Activated T-cell treated with anti-CD3 and anti-CD28 coated beads, Interleukin-2, amount 50 U/mL, for 24 hours (primary cell): ENCODE measurements around the gene ZNF8.
A peak's percentile ranks its signal among the peaks of the same experiment; 100 is the strongest.
"Not testable (repeated sequence)": the region's sequence is repeated elsewhere in the genome, so short reads cannot be mapped to it uniquely, and the experiment has no call there.

Experiments
- DNase-seq: peaks from one replicate; pipeline ENCODE4 v3.0.0-alpha.2; 2020
- H3K27ac Mint-ChIP-seq: 2 replicates; pipeline ENCODE4 v1.8.0; 2020; ENCODE audit warnings: mild to moderate bottlenecking, mixed read lengths
- H3K27me3 Mint-ChIP-seq: 2 replicates; pipeline ENCODE4 v1.8.0; 2020; ENCODE audit warnings: mixed read lengths
- H3K36me3 Mint-ChIP-seq: 2 replicates; pipeline ENCODE4 v1.8.0; 2020; ENCODE audit warnings: low read depth, mixed read lengths
- H3K4me1 Mint-ChIP-seq: 2 replicates; pipeline ENCODE4 v1.8.0; 2020; ENCODE audit warnings: low read depth, mixed read lengths
- H3K4me3 Mint-ChIP-seq: 2 replicates; pipeline ENCODE4 v1.8.0; 2020; ENCODE audit warnings: mild to moderate bottlenecking, moderate library complexity, mixed read lengths
- H3K9me3 Mint-ChIP-seq: 2 replicates; pipeline ENCODE4 v1.8.0; 2020; ENCODE audit warnings: mixed read lengths

ZNF8 gene

GRCh38 chr19:58277748-58278540 is 811 bp upstream of the ZNF8 start:
- Mint-ChIP-seq H3K27me3 (no peaks in the 10 kb centered on the region), H3K4me3 (peak overlapping the region; percentile 95), H3K36me3 (peaks cover 90% of the 10 kb centered on the region), H3K9me3 (peaks cover 39% of the 10 kb centered on the region), H3K27ac (peak overlapping the region; percentile 98), H3K4me1 (peaks cover 47% of the 10 kb centered on the region)
- no peak for DNase-seq

- peaks cover 38% of the 10 kb centered on the region for H3K9me3 Mint-ChIP-seq
Measured at GRCh38 chr19:58279042-58279924, 528 bp downstream of the ZNF8 start.

GRCh38 chr19:58279925-58280316 is 1.2 kb downstream of the ZNF8 start:
- H3K27ac Mint-ChIP-seq = peak overlapping the region; percentile 3
- H3K4me3 Mint-ChIP-seq = peak overlapping the region; percentile 95
- H3K36me3 Mint-ChIP-seq = peaks cover 89% of the 10 kb centered on the region
- peaks cover 34% of the 10 kb centered on the region for H3K9me3 Mint-ChIP-seq
- H3K27me3 Mint-ChIP-seq = no peaks in the 10 kb centered on the region
- peaks cover 47% of the 10 kb centered on the region for H3K4me1 Mint-ChIP-seq
- DNase-seq = no peak

More at GRCh38 chr19:58279042-58279924, 528 bp downstream of the ZNF8 start:
- Mint-ChIP-seq H3K36me3 (peaks cover 90% of the 10 kb centered on the region), H3K27ac (peak overlapping the region; percentile 98), H3K4me1 (peaks cover 47% of the 10 kb centered on the region), H3K4me3 (peak overlapping the region; percentile 95), H3K27me3 (no peaks in the 10 kb centered on the region)
- DNase-seq = no peak

DNA sequence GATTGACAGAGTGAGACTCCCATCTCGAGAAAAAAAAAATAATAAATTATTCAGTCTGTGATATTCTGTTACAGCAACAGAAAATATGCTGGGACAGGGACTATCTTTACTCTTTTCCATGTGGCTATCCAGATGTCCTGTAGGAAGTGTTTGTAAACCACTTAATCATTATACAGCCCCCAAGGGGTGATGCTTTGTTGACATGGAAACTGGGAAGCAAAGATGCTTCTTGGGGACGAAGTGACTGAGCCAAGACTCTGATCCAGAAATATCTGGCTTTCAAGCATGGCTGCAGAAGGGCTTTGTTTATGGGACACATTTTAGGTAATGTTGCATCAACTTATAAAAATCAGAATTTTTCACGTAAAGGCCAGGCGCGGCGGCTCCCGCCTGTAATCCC is 5.4 kb downstream of the ZNF8 start:
- H3K4me3 Mint-ChIP-seq = no peak overlapping the region
- DNase-seq = no peak
- no peaks in the 10 kb centered on the region for H3K27me3 Mint-ChIP-seq
- peaks cover 91% of the 10 kb centered on the region for H3K36me3 Mint-ChIP-seq
- peaks cover 31% of the 10 kb centered on the region for H3K9me3 Mint-ChIP-seq
- no peak overlapping the region for H3K27ac Mint-ChIP-seq
- H3K4me1 Mint-ChIP-seq = peaks cover 29% of the 10 kb centered on the region

DNA sequence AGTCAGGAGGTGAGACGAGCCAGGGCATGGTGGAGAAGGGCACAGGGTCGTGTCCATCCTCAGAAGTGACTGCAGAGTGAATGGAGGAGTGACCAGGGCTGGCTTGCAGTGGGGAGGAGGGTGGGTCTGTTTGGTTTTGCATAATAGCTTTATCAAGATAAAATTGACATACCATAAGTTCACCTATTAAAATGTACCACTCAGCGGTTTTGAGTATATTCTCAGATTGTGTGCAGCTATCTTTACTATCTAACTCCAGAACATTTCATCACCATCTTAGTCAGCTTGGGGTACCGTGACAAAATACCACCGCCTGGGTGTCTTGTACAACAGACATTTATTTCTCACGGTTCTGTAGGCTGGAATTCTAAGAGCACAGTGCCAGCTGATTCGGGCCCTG is 13.2 kb downstream of the ZNF8 start:
- Mint-ChIP-seq H3K27ac (no peak overlapping the region), H3K9me3 (peaks cover 47% of the 10 kb centered on the region), H3K27me3 (no peaks in the 10 kb centered on the region), H3K4me1 (no peaks in the 10 kb centered on the region), H3K4me3 (no peak overlapping the region), H3K36me3 (peaks cover 100% of the 10 kb centered on the region)
- no peak for DNase-seq

DNA sequence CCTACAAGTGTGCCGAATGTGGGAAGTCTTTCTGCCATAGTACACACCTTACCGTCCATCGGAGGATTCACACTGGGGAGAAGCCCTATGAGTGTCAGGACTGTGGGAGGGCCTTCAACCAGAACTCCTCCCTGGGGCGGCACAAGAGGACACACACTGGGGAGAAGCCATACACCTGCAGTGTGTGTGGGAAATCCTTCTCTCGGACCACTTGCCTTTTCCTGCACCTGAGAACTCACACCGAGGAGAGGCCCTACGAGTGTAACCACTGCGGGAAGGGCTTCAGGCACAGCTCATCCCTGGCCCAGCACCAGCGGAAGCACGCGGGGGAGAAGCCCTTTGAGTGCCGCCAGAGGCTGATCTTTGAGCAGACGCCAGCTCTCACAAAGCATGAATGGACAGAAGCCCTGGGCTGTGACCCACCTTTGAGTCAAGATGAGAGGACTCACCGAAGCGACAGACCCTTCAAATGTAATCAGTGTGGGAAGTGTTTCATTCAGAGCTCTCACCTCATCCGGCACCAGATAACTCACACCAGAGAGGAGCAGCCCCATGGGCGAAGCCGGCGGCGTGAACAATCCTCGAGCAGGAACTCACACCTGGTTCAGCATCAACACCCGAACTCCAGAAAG is 16.1 kb downstream of the ZNF8 start:
- Mint-ChIP-seq H3K36me3 (peaks cover 95% of the 10 kb centered on the region), H3K4me1 (no peaks in the 10 kb centered on the region), H3K27me3 (no peaks in the 10 kb centered on the region), H3K27ac (no peak overlapping the region), H3K9me3 (peaks cover 47% of the 10 kb centered on the region), H3K4me3 (no peak overlapping the region)
- no peak for DNase-seq

- H3K4me1 Mint-ChIP-seq = no peaks in the 10 kb centered on the region
- no peaks in the 10 kb centered on the region for H3K27me3 Mint-ChIP-seq
- no peak overlapping the region for H3K27ac Mint-ChIP-seq
- H3K9me3 Mint-ChIP-seq = peaks cover 54% of the 10 kb centered on the region
- H3K4me3 Mint-ChIP-seq = no peak overlapping the region
- peaks cover 95% of the 10 kb centered on the region for H3K36me3 Mint-ChIP-seq
- no peak for DNase-seq
Measured at GRCh38 chr19:58296104-58296503, 17.3 kb downstream of the ZNF8 start.

DNA sequence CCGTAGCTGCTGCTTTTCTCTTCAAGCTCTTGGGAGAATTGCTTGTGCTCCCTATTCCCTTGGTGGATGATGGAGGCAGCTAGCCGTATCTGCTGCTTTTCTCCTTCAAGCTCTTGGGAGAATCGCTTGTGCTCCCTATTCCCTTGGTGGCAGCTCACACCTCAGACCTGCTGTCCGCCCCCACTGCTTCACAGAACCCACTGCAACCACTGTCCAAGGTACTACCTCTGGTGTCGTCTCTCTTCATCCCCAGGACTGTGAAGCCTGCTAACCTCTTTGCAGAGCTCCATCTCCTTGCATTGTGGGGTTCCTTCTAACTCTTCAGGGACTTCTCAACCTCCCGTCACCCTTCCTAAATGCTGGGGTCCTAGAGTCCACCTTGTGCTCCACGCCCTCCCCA is 21.9 kb downstream of the ZNF8 start:
- Mint-ChIP-seq H3K4me3 (no peak overlapping the region), H3K27me3 (no peaks in the 10 kb centered on the region), H3K36me3 (peaks cover 88% of the 10 kb centered on the region), H3K9me3 (peaks cover 40% of the 10 kb centered on the region), H3K4me1 (peaks cover 14% of the 10 kb centered on the region), H3K27ac (no peak overlapping the region)
- DNase-seq = no peak

DNA sequence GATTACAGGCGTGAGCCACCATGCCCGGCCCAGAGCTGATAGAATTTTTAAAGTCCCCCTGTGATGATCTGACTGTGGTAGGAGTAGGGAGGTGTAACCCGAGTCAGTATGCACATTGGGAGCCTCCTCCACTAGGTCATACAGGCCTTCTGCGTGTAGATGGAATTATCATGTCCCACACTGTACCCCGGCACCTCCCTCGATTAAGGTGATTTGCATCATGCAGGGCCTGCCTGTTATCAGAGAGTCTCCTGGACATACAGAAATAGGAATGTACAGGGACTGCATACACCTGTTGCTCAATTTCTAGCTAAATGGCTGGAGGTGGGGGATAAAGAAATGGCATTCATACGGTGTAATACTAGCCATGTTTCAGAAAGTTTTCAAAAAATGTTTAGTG is 25.5 kb downstream of the ZNF8 start:
- peak overlapping the region; percentile 99 for H3K4me3 Mint-ChIP-seq
- peak overlapping the region; percentile 99 for H3K27ac Mint-ChIP-seq
- H3K36me3 Mint-ChIP-seq = peaks cover 92% of the 10 kb centered on the region
- peaks cover 34% of the 10 kb centered on the region for H3K9me3 Mint-ChIP-seq
- peaks cover 46% of the 10 kb centered on the region for H3K4me1 Mint-ChIP-seq
- H3K27me3 Mint-ChIP-seq = no peaks in the 10 kb centered on the region
- no peak for DNase-seq

GRCh38 chr19:58304748-58305064 is 26.0 kb downstream of the ZNF8 start:
- H3K9me3 Mint-ChIP-seq = peaks cover 33% of the 10 kb centered on the region
- H3K27ac Mint-ChIP-seq = peak overlapping the region; percentile 99
- no peak for DNase-seq
- peaks cover 49% of the 10 kb centered on the region for H3K4me1 Mint-ChIP-seq
- H3K27me3 Mint-ChIP-seq = no peaks in the 10 kb centered on the region
- H3K36me3 Mint-ChIP-seq = peaks cover 93% of the 10 kb centered on the region
- H3K4me3 Mint-ChIP-seq = peak overlapping the region; percentile 99

DNA sequence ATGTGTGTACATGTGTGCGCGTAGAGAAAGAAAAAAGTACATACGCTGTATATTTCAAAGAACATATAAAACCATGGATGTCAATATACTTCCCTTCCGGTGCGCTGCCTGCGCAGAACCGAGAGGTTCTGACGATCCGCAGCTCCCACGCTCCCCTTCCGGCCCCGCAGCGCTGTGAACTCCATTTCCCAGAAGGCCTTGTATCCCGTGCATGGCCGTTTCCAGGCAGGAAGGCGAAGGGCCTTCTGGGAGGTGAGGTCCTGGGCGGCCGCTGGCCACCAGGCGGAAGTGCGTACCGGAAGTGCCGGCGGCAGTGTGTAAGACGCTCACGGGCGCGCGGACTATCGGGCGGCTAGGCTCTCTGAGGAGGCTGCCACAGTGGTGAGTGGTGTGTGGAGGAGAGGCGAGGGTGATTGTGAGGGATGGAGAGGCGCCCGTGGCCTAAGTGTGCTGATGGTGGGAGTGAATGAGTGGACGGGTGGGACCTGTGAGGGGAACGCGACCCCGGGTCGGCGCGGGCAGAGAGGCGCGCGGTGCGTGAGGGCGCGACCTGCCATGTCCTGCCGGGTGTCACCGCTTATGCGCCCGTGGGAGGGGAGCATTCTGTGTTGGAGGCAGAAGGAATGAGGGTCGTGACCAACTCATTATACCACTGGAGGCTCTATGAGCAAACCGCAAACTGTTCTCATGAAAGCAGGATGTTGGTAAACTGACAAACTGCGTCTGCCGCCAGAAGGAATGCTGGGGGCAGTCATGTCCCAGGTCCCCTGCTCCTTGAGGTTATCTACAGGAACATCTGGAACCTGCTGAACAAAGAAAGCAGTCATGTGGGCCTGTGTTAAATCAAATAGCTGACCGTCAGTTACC is 26.5 kb downstream of the ZNF8 start, which contains the start of gene ERVK3-1:
TSS of gene ERVK3-1 (plus strand) at position 313 of the 867 bp plus-strand sequence. CDS start 6,792 bp downstream, outside the sequence.
- peak; percentile 93 for DNase-seq
- H3K4me3 Mint-ChIP-seq = peak within 1 kb of the TSS; percentile 99
- peaks cover 93% of the 10 kb centered on the region for H3K36me3 Mint-ChIP-seq
- peak within 1 kb of the TSS; percentile 99 for H3K27ac Mint-ChIP-seq
- peaks cover 52% of the 10 kb centered on the region for H3K4me1 Mint-ChIP-seq
- peaks cover 29% of the 10 kb centered on the region for H3K9me3 Mint-ChIP-seq
- H3K27me3 Mint-ChIP-seq = no peaks in the 10 kb centered on the region

DNA sequence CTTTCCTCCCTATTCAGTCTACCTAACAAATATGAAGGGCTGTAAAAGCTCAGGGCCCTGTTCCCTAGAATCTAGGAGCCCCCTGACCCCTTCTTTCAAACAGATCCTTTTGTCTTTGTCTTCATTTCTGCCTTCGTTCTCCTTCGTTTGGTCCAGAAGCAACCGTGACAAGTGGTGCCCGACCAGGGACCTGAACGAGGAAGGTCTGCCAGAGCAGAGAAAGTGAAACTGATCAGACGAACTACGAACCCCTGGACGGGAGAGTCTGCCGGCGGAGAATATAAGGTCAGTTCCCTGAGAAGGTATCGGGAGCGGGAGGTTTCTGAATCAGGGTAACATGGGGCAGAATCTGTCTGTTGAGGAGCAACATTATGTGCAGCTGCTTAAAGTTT is 27.2 kb downstream of the ZNF8 start:
- Mint-ChIP-seq H3K27ac (peak overlapping the region; percentile 99), H3K27me3 (no peaks in the 10 kb centered on the region), H3K36me3 (peaks cover 93% of the 10 kb centered on the region), H3K9me3 (peaks cover 25% of the 10 kb centered on the region), H3K4me3 (peak overlapping the region; percentile 99), H3K4me1 (peaks cover 53% of the 10 kb centered on the region)
- no peak for DNase-seq

- Mint-ChIP-seq H3K4me1 (peaks cover 53% of the 10 kb centered on the region), H3K9me3 (peaks cover 24% of the 10 kb centered on the region), H3K36me3 (peaks cover 93% of the 10 kb centered on the region), H3K4me3 (no peak overlapping the region), H3K27ac (peak overlapping the region; percentile 15), H3K27me3 (no peaks in the 10 kb centered on the region)
- no peak for DNase-seq
Measured at GRCh38 chr19:58307736-58308135, 29.0 kb downstream of the ZNF8 start.

- peak; percentile 39 for DNase-seq
- peaks cover 100% of the 10 kb centered on the region for H3K36me3 Mint-ChIP-seq
Measured at GRCh38 chr19:58310685-58311084, 31.9 kb downstream of the ZNF8 start.

More at GRCh38 chr19:58310685-58311084, 31.9 kb downstream of the ZNF8 start:
- H3K4me1 Mint-ChIP-seq = peaks cover 39% of the 10 kb centered on the region
- H3K9me3 Mint-ChIP-seq, H3K27me3 Mint-ChIP-seq, H3K4me3 Mint-ChIP-seq, H3K27ac Mint-ChIP-seq: not testable (repeated sequence)
